Spleen (tissue), 7 donors: ENCODE data around the gene ATF4.

Source experiments
- POLR2A ChIP-seq, 3 donors: fragments of 450-650 bp; IDR thresholded peaks; one replicate each; pipeline ENCODE4 v1.5.1; 2017; ENCODE audit warnings: antibody characterized with exemption in 3 of 3, mild to moderate bottlenecking in 1 of 3
- POLR2AphosphoS5 ChIP-seq, 3 donors: sonication (generic); formaldehyde crosslinking; IDR thresholded peaks; one replicate each; pipeline ENCODE4 v1.5.1; 2017; ENCODE audit warnings: antibody characterized with exemption in 3 of 3
- TF ChIP-seq, protein P1 (sequence below), 11 experiments: fragments of 200-600 bp in 7 of 11; fragments of 450-650 bp in 4 of 11; sonication (generic) in 4 of 11; IDR thresholded peaks in 8 of 11; conservative IDR thresholded peaks in 3 of 11; 1 replicate in 7 of 11; 2 replicates in 4 of 11; pipeline versions ENCODE4 v1.4.0 to v1.8.0; 2016 to 2021; ENCODE audit warnings: antibody characterized with exemption in 11 of 11, inconsistent platforms in 4 of 11, mild to moderate bottlenecking in 1 of 11
- donor health status: DM: no; HTN: no; CAD: no; lungs with moderate emphysema.
- donor health status: DM: no; HTN: no; CAD: no.
- donor health status: DM: no; HTN: no; CAD: no.

DNA sequence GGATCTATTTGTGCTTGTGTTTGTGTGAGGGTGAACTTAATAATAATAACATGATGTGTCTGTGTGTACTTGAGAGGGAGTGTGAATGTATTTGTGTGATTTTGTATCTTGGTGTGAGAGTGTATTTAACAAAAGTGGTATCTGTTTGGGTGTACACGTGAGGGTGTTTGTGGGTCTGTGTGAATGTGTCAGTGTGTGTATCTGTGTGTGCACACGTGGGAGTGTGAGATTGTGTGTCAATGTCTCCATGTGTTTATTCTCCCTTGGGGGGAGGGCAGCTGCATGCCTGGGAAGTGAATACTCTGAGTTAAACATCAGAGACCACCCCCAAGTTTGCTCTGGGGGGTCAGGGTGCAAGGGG is 27.2 kb downstream of the ATF4 start:
- TF ChIP-seq, protein P1, sequence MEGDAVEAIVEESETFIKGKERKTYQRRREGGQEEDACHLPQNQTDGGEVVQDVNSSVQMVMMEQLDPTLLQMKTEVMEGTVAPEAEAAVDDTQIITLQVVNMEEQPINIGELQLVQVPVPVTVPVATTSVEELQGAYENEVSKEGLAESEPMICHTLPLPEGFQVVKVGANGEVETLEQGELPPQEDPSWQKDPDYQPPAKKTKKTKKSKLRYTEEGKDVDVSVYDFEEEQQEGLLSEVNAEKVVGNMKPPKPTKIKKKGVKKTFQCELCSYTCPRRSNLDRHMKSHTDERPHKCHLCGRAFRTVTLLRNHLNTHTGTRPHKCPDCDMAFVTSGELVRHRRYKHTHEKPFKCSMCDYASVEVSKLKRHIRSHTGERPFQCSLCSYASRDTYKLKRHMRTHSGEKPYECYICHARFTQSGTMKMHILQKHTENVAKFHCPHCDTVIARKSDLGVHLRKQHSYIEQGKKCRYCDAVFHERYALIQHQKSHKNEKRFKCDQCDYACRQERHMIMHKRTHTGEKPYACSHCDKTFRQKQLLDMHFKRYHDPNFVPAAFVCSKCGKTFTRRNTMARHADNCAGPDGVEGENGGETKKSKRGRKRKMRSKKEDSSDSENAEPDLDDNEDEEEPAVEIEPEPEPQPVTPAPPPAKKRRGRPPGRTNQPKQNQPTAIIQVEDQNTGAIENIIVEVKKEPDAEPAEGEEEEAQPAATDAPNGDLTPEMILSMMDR (IDR thresholded peaks at IDR 0.05 in 8 of 11, conservative IDR thresholded peaks at IDR 0.05 in 3 of 11): no peak
- no peak for TF ChIP-seq POLR2A (IDR thresholded peaks at IDR 0.05)
- TF ChIP-seq POLR2AphosphoS5 (IDR thresholded peaks at IDR 0.05): no peak
